ENCODE measurements around the gene PRR36. TPM values are rescaled to one million over a fixed set of nuclear protein-coding genes. Genes with fewer than 3 reads are reported as not detected.

Gene PRR36
- total and polyA plus RNA-seq, 7 donors, result under 0.01 to 0.23 TPM; not detected in 5

GRCh38 chr19:7869453-7869909 lies 4.7 kb downstream of the PRR36 start:
- peak in 1 of 4 experiments; percentile 25 for TF ChIP-seq CTCF (IDR thresholded peaks at IDR 0.05)
- no peak for TF ChIP-seq EP300 (IDR thresholded peaks at IDR 0.05)
- DNase-seq, result no peak
- intact Hi-C loops (cut with DNase I), result loop anchor here (5.0 kb wide), 1 partner anchor 33 kb away; the partner anchor contains the start of gene MAP2K7
- 2 to 4% methylated on average over 47 of the region's 47 CpGs for WGBS, 2 donors
- H3K27ac ChIP-seq, result peak overlapping the region; percentile 38 to 72 (median 46)
- peaks cover 30 to 68% (median 57%) of the 10 kb centered on the region in 3 donors for H3K27me3 ChIP-seq
- peaks cover 0 to 52% (median 46%) of the 10 kb centered on the region in 4 donors for H3K4me1 ChIP-seq
- peak overlapping the region in 3 of 4 donors; percentile 29 to 46 (median 42) for H3K4me3 ChIP-seq
- no peaks in the 10 kb centered on the region for H3K9me3 ChIP-seq
- H3K36me3 ChIP-seq, result no peaks in the 10 kb centered on the region

GRCh38 chr19:7868671-7869452 lies 5.3 kb downstream of the PRR36 start:
- intact Hi-C loops (cut with DNase I), result loop anchor here (5.0 kb wide), 1 partner anchor 33 kb away; the partner anchor contains the start of gene MAP2K7
- DNase-seq, result no peak
- TF ChIP-seq CTCF (IDR thresholded peaks at IDR 0.05) (peak in 1 of 4 experiments; percentile 86), POLR2AphosphoS5 (IDR thresholded peaks at IDR 0.05) (no peak), POLR2A (IDR thresholded peaks at IDR 0.05) (no peak), EP300 (IDR thresholded peaks at IDR 0.05) (no peak)
- WGBS, 2 donors, result 1% methylated on average over 67 of the region's 67 CpGs
- Histone ChIP-seq H3K27me3 (peaks cover 29 to 68% (median 54%) of the 10 kb centered on the region in 3 donors), H3K36me3 (no peaks in the 10 kb centered on the region), H3K4me1 (peaks cover 0 to 46% (median 40%) of the 10 kb centered on the region in 4 donors), H3K9me3 (no peaks in the 10 kb centered on the region), H3K4me3 (peak overlapping the region in 3 of 4 donors; percentile 29 to 46 (median 42)), H3K27ac (peak overlapping the region; percentile 33 to 72 (median 46))

GRCh38 chr19:7868326-7868670 lies 5.9 kb downstream of the PRR36 start:
- Histone ChIP-seq H3K9me3 (no peaks in the 10 kb centered on the region), H3K4me1 (peaks cover 0 to 40% (median 34%) of the 10 kb centered on the region in 4 donors), H3K27me3 (peaks cover 26 to 68% (median 52%) of the 10 kb centered on the region in 3 donors), H3K4me3 (peak overlapping the region in 3 of 4 donors; percentile 29 to 46 (median 42)), H3K36me3 (no peaks in the 10 kb centered on the region), H3K27ac (no peak overlapping the region)
- intact Hi-C loops (cut with DNase I), result loop anchor here (5.0 kb wide), 1 partner anchor 34 kb away; the partner anchor contains the start of gene MAP2K7
- no peak for DNase-seq
- 5 to 13% methylated on average over 21 of the region's 21 CpGs for WGBS, 2 donors
- TF ChIP-seq CTCF (IDR thresholded peaks at IDR 0.05) (no peak), POLR2A (IDR thresholded peaks at IDR 0.05) (no peak), EP300 (IDR thresholded peaks at IDR 0.05) (no peak), POLR2AphosphoS5 (IDR thresholded peaks at IDR 0.05) (no peak)

- Histone ChIP-seq H3K4me3 (no peak overlapping the region), H3K27me3 (peaks cover 18 to 68% (median 46%) of the 10 kb centered on the region in 3 donors), H3K36me3 (no peaks in the 10 kb centered on the region), H3K9me3 (no peaks in the 10 kb centered on the region), H3K27ac (no peak overlapping the region), H3K4me1 (peaks cover 0 to 43% (median 37%) of the 10 kb centered on the region in 4 donors)
- no peak for DNase-seq
- intact Hi-C loops (cut with DNase I), result loop anchor here (5.0 kb wide), 1 partner anchor 35 kb away; the partner anchor contains the start of gene MAP2K7
- WGBS, 2 donors, result 84 to 90% methylated on average over 9 of the region's 9 CpGs
- TF ChIP-seq POLR2A (IDR thresholded peaks at IDR 0.05) (no peak), POLR2AphosphoS5 (IDR thresholded peaks at IDR 0.05) (no peak), CTCF (IDR thresholded peaks at IDR 0.05) (no peak), EP300 (IDR thresholded peaks at IDR 0.05) (no peak)
Observed at GRCh38 chr19:7867092-7867844, 6.9 kb downstream of the PRR36 start.

Data from sigmoid colon (tissue), 7 donors.